Activated CD4-positive, alpha-beta T cell treated with anti-CD3 and anti-CD28 coated beads for 36 hours (primary cell): ENCODE measurements around the gene ADK. TPM values are rescaled to one million over a fixed set of nuclear protein-coding genes. Genes with fewer than 3 reads are reported as not detected.

Experiments used
- ATAC-seq: fragments of 200-7000 bp; cut with Tn5 transposase; one replicate; pipeline ENCODE4 v1.10.0; 2021; ENCODE audit warnings: mild to moderate bottlenecking, moderate library complexity
- CTCF ChIA-PET: fragments of 350-600 bp; sonication (Branson Sonifier 250); formaldehyde crosslinking; loops from one replicate; lab custom pipeline; 2021; ENCODE audit warnings: antibody characterized with exemption; lab: Charles Lee
- POLR2A ChIA-PET: fragments of 350-600 bp; sonication (Branson Sonifier 250); formaldehyde crosslinking; loops from one replicate; lab custom pipeline; 2021; ENCODE audit warnings: antibody characterized with exemption, inconsistent platforms; lab: Charles Lee
- DNase-seq: peaks from one replicate; pipeline ENCODE4 v3.0.0-alpha.2; 2020
- H3K27ac Mint-ChIP-seq: one replicate; pipeline ENCODE4 v1.8.0; 2021; ENCODE audit warnings: mixed read lengths
- H3K27me3 Mint-ChIP-seq: one replicate; pipeline ENCODE4 v1.8.0; 2021; ENCODE audit warnings: mixed read lengths
- H3K36me3 Mint-ChIP-seq: one replicate; pipeline ENCODE4 v1.8.0; 2021; ENCODE audit warnings: low read depth, mixed read lengths
- H3K4me1 Mint-ChIP-seq: one replicate; pipeline ENCODE4 v1.8.0; 2021; ENCODE audit warnings: mixed read lengths
- H3K4me3 Mint-ChIP-seq: one replicate; pipeline ENCODE4 v1.8.0; 2021; ENCODE audit warnings: mild to moderate bottlenecking, moderate library complexity, mixed read lengths
- H3K9me3 Mint-ChIP-seq: one replicate; pipeline ENCODE4 v1.8.0; 2021; ENCODE audit warnings: low read depth, mixed read lengths
- intact Hi-C, 2 experiments: fragments of 100-400 bp; cut with DNase I in 1 of 2; cut with micrococcal nuclease in 1 of 2; formaldehyde crosslinking; loops; one replicate each; pipeline versions ENCODE4 v1.14.2 to v1.15.1; 2022 to 2024; cut with DNase I, micrococcal nuclease
- total RNA-seq, 2 experiments: library from RNA; stranded (reverse); gene quantifications; one replicate each; pipeline ENCODE4 v1.2.3, GENCODE V29; 2021

ADK gene
- total RNA-seq, 2 experiments from 2014 or later = 53.7 to 55.0 TPM

- Mint-ChIP-seq H3K27ac (no peak overlapping the region), H3K4me3 (no peak overlapping the region), H3K27me3 (no peaks in the 10 kb centered on the region), H3K36me3 (peaks cover 31% of the 10 kb centered on the region), H3K4me1 (peaks cover 9% of the 10 kb centered on the region), H3K9me3 (peaks cover 6% of the 10 kb centered on the region)
- DNase-seq (no peak), ATAC-seq (no peak)
- POLR2A ChIA-PET = no interaction called here
- intact Hi-C loops = no loop called here
- CTCF ChIA-PET = interaction anchor here (0.6 kb wide), 1 partner anchor 472 kb away, joined by 3 read pairs; no protein-coding TSS in a partner anchor
These were observed 451.6 kb downstream of the ADK start for GRCh38 chr10:74602576-74602975.

- Mint-ChIP-seq H3K4me1 (no peaks in the 10 kb centered on the region), H3K9me3 (peaks cover 2% of the 10 kb centered on the region), H3K36me3 (peaks cover 26% of the 10 kb centered on the region), H3K27me3 (no peaks in the 10 kb centered on the region), H3K4me3 (no peak overlapping the region), H3K27ac (no peak overlapping the region)
- intact Hi-C loops = no loop called here
- ChIA-PET POLR2A (no interaction called here), CTCF (no interaction called here)
- DNase-seq = no peak
- no peak for ATAC-seq
These were observed 459.3 kb downstream of the ADK start for GRCh38 chr10:74610299-74610698.

- ATAC-seq = no peak
These were observed 461.2 kb downstream of the ADK start for GRCh38 chr10:74612195-74612594.

GRCh38 chr10:74620626-74621025 is 469.6 kb downstream of the ADK start:
- POLR2A ChIA-PET = no interaction called here
- intact Hi-C loops = no loop called here
- no peak for DNase-seq
- no peaks in the 10 kb centered on the region for H3K27me3 Mint-ChIP-seq
- no peak for ATAC-seq
- CTCF ChIA-PET = interaction anchor here (1.3 kb wide), 1 partner anchor 9 kb away, joined by 3 read pairs; no protein-coding TSS in a partner anchor
- H3K36me3 Mint-ChIP-seq = peaks cover 23% of the 10 kb centered on the region
- H3K4me3 Mint-ChIP-seq = no peak overlapping the region
- H3K9me3 Mint-ChIP-seq = peaks cover 15% of the 10 kb centered on the region
- no peaks in the 10 kb centered on the region for H3K4me1 Mint-ChIP-seq
- no peak overlapping the region for H3K27ac Mint-ChIP-seq

More at GRCh38 chr10:74612195-74612594, 461.2 kb downstream of the ADK start:
- DNase-seq = no peak
- CTCF ChIA-PET = no interaction called here
- Mint-ChIP-seq H3K4me1 (no peaks in the 10 kb centered on the region), H3K4me3 (no peak overlapping the region), H3K36me3 (peaks cover 29% of the 10 kb centered on the region), H3K9me3 (no peaks in the 10 kb centered on the region), H3K27ac (no peak overlapping the region), H3K27me3 (no peaks in the 10 kb centered on the region)
- POLR2A ChIA-PET = no interaction called here
- intact Hi-C loops = no loop called here

- Mint-ChIP-seq H3K27me3 (no peaks in the 10 kb centered on the region), H3K27ac (no peak overlapping the region), H3K4me1 (no peaks in the 10 kb centered on the region), H3K4me3 (no peak overlapping the region), H3K9me3 (peaks cover 10% of the 10 kb centered on the region), H3K36me3 (peaks cover 17% of the 10 kb centered on the region)
- POLR2A ChIA-PET = no interaction called here
- CTCF ChIA-PET = interaction anchor here (0.6 to 1.3 kb wide), 3 partner anchors 46 to 165 kb away, joined by 3 to 6 read pairs (median 3); no protein-coding TSS in a partner anchor
- DNase-seq = no peak
- intact Hi-C loops = no loop called here
- no peak for ATAC-seq
These were observed 472.8 kb downstream of the ADK start for GRCh38 chr10:74623786-74624185.

- Mint-ChIP-seq H3K4me3 (no peak overlapping the region), H3K36me3 (peaks cover 13% of the 10 kb centered on the region), H3K27ac (no peak overlapping the region), H3K9me3 (peaks cover 10% of the 10 kb centered on the region), H3K27me3 (no peaks in the 10 kb centered on the region), H3K4me1 (no peaks in the 10 kb centered on the region)
- ATAC-seq (no peak), DNase-seq (no peak)
- ChIA-PET POLR2A (no interaction called here), CTCF (interaction anchor here (1.3 kb wide), 1 partner anchor 46 kb away, joined by 3 read pairs; no protein-coding TSS in a partner anchor)
- intact Hi-C loops = no loop called here
These were observed 473.5 kb downstream of the ADK start for GRCh38 chr10:74624501-74624900.

- H3K27ac Mint-ChIP-seq = no peak overlapping the region
- no peak for DNase-seq
- ChIA-PET CTCF (interaction anchor here (2.0 kb wide), 1 partner anchor 9 kb away, joined by 8 read pairs; no protein-coding TSS in a partner anchor), POLR2A (interaction anchor here (0.6 kb wide), 1 partner anchor 16 kb away, joined by 9 read pairs; no protein-coding TSS in a partner anchor)
- no peaks in the 10 kb centered on the region for H3K4me1 Mint-ChIP-seq
- intact Hi-C loops = no loop called here
- H3K9me3 Mint-ChIP-seq = peaks cover 4% of the 10 kb centered on the region
- H3K27me3 Mint-ChIP-seq = no peaks in the 10 kb centered on the region
- no peak for ATAC-seq
- peaks cover 9% of the 10 kb centered on the region for H3K36me3 Mint-ChIP-seq
- no peak overlapping the region for H3K4me3 Mint-ChIP-seq
These were observed 477.1 kb downstream of the ADK start for GRCh38 chr10:74628136-74628535.

- CTCF ChIA-PET = no interaction called here
- Mint-ChIP-seq H3K36me3 (peaks cover 31% of the 10 kb centered on the region), H3K4me3 (no peak overlapping the region), H3K9me3 (peaks cover 19% of the 10 kb centered on the region), H3K27ac (no peak overlapping the region), H3K4me1 (no peaks in the 10 kb centered on the region), H3K27me3 (no peaks in the 10 kb centered on the region)
- POLR2A ChIA-PET = no interaction called here
- intact Hi-C loops = no loop called here
- ATAC-seq = no peak
- DNase-seq = no peak
These were observed 484.0 kb downstream of the ADK start for GRCh38 chr10:74634995-74635536.

- Mint-ChIP-seq H3K36me3 (peaks cover 31% of the 10 kb centered on the region), H3K4me1 (no peaks in the 10 kb centered on the region), H3K9me3 (peaks cover 19% of the 10 kb centered on the region), H3K27me3 (no peaks in the 10 kb centered on the region), H3K27ac (no peak overlapping the region), H3K4me3 (no peak overlapping the region)
- intact Hi-C loops = no loop called here
- no peak for ATAC-seq
- CTCF ChIA-PET = no interaction called here
- DNase-seq = no peak
- POLR2A ChIA-PET = no interaction called here
These were observed 484.6 kb downstream of the ADK start for GRCh38 chr10:74635655-74636054.

- H3K36me3 Mint-ChIP-seq = peaks cover 25% of the 10 kb centered on the region
- CTCF ChIA-PET = interaction anchor here (0.7 kb wide), 1 partner anchor 46 kb away, joined by 3 read pairs; no protein-coding TSS in a partner anchor
- POLR2A ChIA-PET = interaction anchor here (0.6 to 0.7 kb wide), 2 partner anchors 67 to 213 kb away, joined by 3 read pairs; no protein-coding TSS in a partner anchor
- H3K4me1 Mint-ChIP-seq = no peaks in the 10 kb centered on the region
- no peak overlapping the region for H3K27ac Mint-ChIP-seq
- DNase-seq = no peak
- no peak overlapping the region for H3K4me3 Mint-ChIP-seq
- intact Hi-C loops = no loop called here
- peaks cover 16% of the 10 kb centered on the region for H3K9me3 Mint-ChIP-seq
- H3K27me3 Mint-ChIP-seq = no peaks in the 10 kb centered on the region
- ATAC-seq = no peak
These were observed 486.7 kb downstream of the ADK start for GRCh38 chr10:74637685-74638084.

- Mint-ChIP-seq H3K4me1 (no peaks in the 10 kb centered on the region), H3K27ac (no peak overlapping the region), H3K27me3 (no peaks in the 10 kb centered on the region), H3K4me3 (no peak overlapping the region), H3K9me3 (peaks cover 6% of the 10 kb centered on the region), H3K36me3 (peaks cover 17% of the 10 kb centered on the region)
- intact Hi-C loops = no loop called here
- no peak for ATAC-seq
- POLR2A ChIA-PET = no interaction called here
- CTCF ChIA-PET = interaction anchor here (0.6 to 1.0 kb wide), 4 partner anchors 26 to 399 kb away, joined by 3 to 4 read pairs (median 3); no protein-coding TSS in a partner anchor
- DNase-seq = no peak
These were observed 489.3 kb downstream of the ADK start for GRCh38 chr10:74640134-74640921.
